HG03354 (cell line): ENCODE results near the gene SLC43A1.
"Not testable (repeated sequence)": the region's sequence is repeated elsewhere in the genome, so short reads cannot be mapped to it uniquely, and the experiment has no call there.

Source experiments
- ATAC-seq: cut with Tn5 transposase; IDR thresholded peaks from one replicate; pipeline ENCODE4 v1.9.1; 2021; ENCODE audit warnings: mild to moderate bottlenecking; ENCODE audit not compliant: unreplicated experiment, poor library complexity, severe bottlenecking

The SLC43A1 gene

GRCh38 chr11:57515332-57516060 lies at the start of gene SLC43A1:
Gene SLC43A1, minus strand, starts transcription at chr11:57515702. Its CDS starts 1,591 bp downstream, at chr11:57514111.
- ATAC-seq: peak; percentile 49

- ATAC-seq: no peak
These were observed 47.1 kb upstream of the SLC43A1 start for GRCh38 chr11:57562596-57562995.

GRCh38 chr11:57560146-57560545 lies 44.6 kb upstream of the SLC43A1 start:
- ATAC-seq: no peak

GRCh38 chr11:57556041-57556440 lies 40.5 kb upstream of the SLC43A1 start:
- no peak for ATAC-seq

- ATAC-seq: no peak
These were observed 39.9 kb upstream of the SLC43A1 start for GRCh38 chr11:57555393-57555792.

- no peak for ATAC-seq
These were observed 37.0 kb upstream of the SLC43A1 start for GRCh38 chr11:57552479-57552878.

- no peak for ATAC-seq
These were observed 36.4 kb upstream of the SLC43A1 start for GRCh38 chr11:57551941-57552340.

GRCh38 chr11:57549983-57550382 lies 34.5 kb upstream of the SLC43A1 start:
- ATAC-seq: no peak

GRCh38 chr11:57547854-57548377 lies 32.4 kb upstream of the SLC43A1 start:
- peak; percentile 87 for ATAC-seq

GRCh38 chr11:57546869-57547475 lies 31.5 kb upstream of the SLC43A1 start:
- peak; percentile 64 for ATAC-seq

GRCh38 chr11:57546451-57546850 lies 30.9 kb upstream of the SLC43A1 start:
- no peak for ATAC-seq

- ATAC-seq: no peak
These were observed 30.4 kb upstream of the SLC43A1 start for GRCh38 chr11:57545883-57546282.

- no peak for ATAC-seq
These were observed 29.1 kb upstream of the SLC43A1 start for GRCh38 chr11:57544566-57544965.

- ATAC-seq: no peak
These were observed 28.1 kb upstream of the SLC43A1 start for GRCh38 chr11:57543593-57543992.

- ATAC-seq: no peak
These were observed 27.1 kb upstream of the SLC43A1 start for GRCh38 chr11:57542582-57542981.

GRCh38 chr11:57541169-57541568 lies 25.7 kb upstream of the SLC43A1 start:
- no peak for ATAC-seq

GRCh38 chr11:57539342-57539741 lies 23.8 kb upstream of the SLC43A1 start:
- no peak for ATAC-seq

- no peak for ATAC-seq
These were observed 21.6 kb upstream of the SLC43A1 start, which contains the start of gene SMTNL1 for GRCh38 chr11:57536947-57537619. Gene SMTNL1, plus strand, starts transcription at chr11:57537595. Its CDS starts 5,048 bp downstream, at chr11:57542643.

GRCh38 chr11:57534449-57534848 lies 18.9 kb upstream of the SLC43A1 start:
- ATAC-seq: not testable (repeated sequence)
